ENCODE measurements around the gene OR8K3.

GRCh38 chr11:56273854-56274253 lies 41.1 kb upstream of the OR8K3 start, which contains the start of gene OR5T1:
- TF ChIP-seq REST (IDR thresholded peaks at IDR 0.05; ENCODE audit: insufficient replicate concordance, low read depth) (no peak), CTCF (IDR thresholded peaks at IDR 0.05; ENCODE audit: insufficient read depth, low read length) (no peak), SPI1 (IDR thresholded peaks at IDR 0.05; ENCODE audit: borderline replicate concordance, low read depth) (no peak), GABPA (IDR thresholded peaks at IDR 0.05; ENCODE audit: low read depth) (no peak)
